HEK293 (cell line): ENCODE results near the gene TSC22D3.
A peak's percentile ranks its signal among the peaks of the same experiment; 100 is the strongest.

Experiments used
- KLF10 ChIP-seq: fragments of 450-650 bp; IDR thresholded peaks from 2 replicates; pipeline ENCODE4 v1.5.1; 2018; ENCODE audit warnings: missing biosample characterization, mild to moderate bottlenecking, missing genetic modification characterization
- OVOL3 ChIP-seq: fragments of 450-650 bp; formaldehyde crosslinking; IDR thresholded peaks from 2 replicates; pipeline ENCODE4 v1.5.1; 2016; ENCODE audit warnings: missing biosample characterization, missing genetic modification characterization
- SCRT1 ChIP-seq: fragments of 450-650 bp; formaldehyde crosslinking; IDR thresholded peaks from 2 replicates; pipeline ENCODE4 v1.5.1; 2016; ENCODE audit warnings: missing biosample characterization, missing genetic modification characterization, borderline replicate concordance
- SP3 ChIP-seq: fragments of 450-650 bp; formaldehyde crosslinking; IDR thresholded peaks from 2 replicates; pipeline ENCODE4 v1.5.1; 2016; ENCODE audit warnings: missing biosample characterization, missing genetic modification characterization
- SP7 ChIP-seq: fragments of 450-650 bp; formaldehyde crosslinking; IDR thresholded peaks from 2 replicates; pipeline ENCODE4 v1.5.1; 2016; ENCODE audit warnings: missing biosample characterization, missing genetic modification characterization
- WT1 ChIP-seq: fragments of 450-650 bp; formaldehyde crosslinking; IDR thresholded peaks from 2 replicates; pipeline ENCODE4 v1.5.1; 2016; ENCODE audit warnings: missing biosample characterization, missing genetic modification characterization
- ZBTB11 ChIP-seq: fragments of 450-650 bp; formaldehyde crosslinking; conservative IDR thresholded peaks from 2 replicates; pipeline ENCODE4 v1.5.1; 2016; ENCODE audit warnings: low read depth, missing biosample characterization, missing genetic modification characterization
- ZBTB21 ChIP-seq: fragments of 450-650 bp; formaldehyde crosslinking; IDR thresholded peaks from 2 replicates; pipeline ENCODE4 v1.5.1; 2017; ENCODE audit warnings: missing biosample characterization, missing genetic modification characterization
- ZFP69B ChIP-seq: fragments of 450-650 bp; formaldehyde crosslinking; IDR thresholded peaks from 2 replicates; pipeline ENCODE4 v1.5.1; 2016; ENCODE audit warnings: missing biosample characterization, missing genetic modification characterization
- ZNF121 ChIP-seq: fragments of 450-650 bp; formaldehyde crosslinking; IDR thresholded peaks from 2 replicates; pipeline ENCODE4 v1.5.1; 2016; ENCODE audit warnings: missing biosample characterization, missing genetic modification characterization
- ZNF132 ChIP-seq: fragments of 450-650 bp; formaldehyde crosslinking; IDR thresholded peaks from 2 replicates; pipeline ENCODE4 v1.5.1; 2017; ENCODE audit warnings: missing biosample characterization, missing genetic modification characterization, borderline replicate concordance
- ZNF148 ChIP-seq: fragments of 450-650 bp; formaldehyde crosslinking; IDR thresholded peaks from 2 replicates; pipeline ENCODE4 v1.5.0; 2017; ENCODE audit warnings: missing biosample characterization, missing genetic modification characterization, borderline replicate concordance
- ZNF2 ChIP-seq: fragments of 450-650 bp; formaldehyde crosslinking; IDR thresholded peaks from 2 replicates; pipeline ENCODE4 v1.5.1; 2016; ENCODE audit warnings: missing biosample characterization, missing genetic modification characterization
- ZNF221 ChIP-seq: fragments of 450-650 bp; formaldehyde crosslinking; IDR thresholded peaks from 2 replicates; pipeline ENCODE4 v1.5.1; 2017; ENCODE audit warnings: missing biosample characterization, missing genetic modification characterization, borderline replicate concordance
- ZNF248 ChIP-seq: fragments of 450-650 bp; formaldehyde crosslinking; IDR thresholded peaks from 2 replicates; pipeline ENCODE4 v1.5.1; 2017; ENCODE audit warnings: missing biosample characterization, missing genetic modification characterization
- ZNF324 ChIP-seq: fragments of 450-650 bp; formaldehyde crosslinking; IDR thresholded peaks from 2 replicates; pipeline ENCODE4 v1.5.1; 2016; ENCODE audit warnings: missing biosample characterization, missing genetic modification characterization
- ZNF423 ChIP-seq: fragments of 450-650 bp; formaldehyde crosslinking; IDR thresholded peaks from 2 replicates; pipeline ENCODE4 v1.5.1; 2016; ENCODE audit warnings: missing biosample characterization, missing genetic modification characterization
- ZNF426 ChIP-seq: fragments of 450-650 bp; formaldehyde crosslinking; IDR thresholded peaks from 2 replicates; pipeline ENCODE4 v1.5.1; 2017; ENCODE audit warnings: missing biosample characterization, missing genetic modification characterization, mild to moderate bottlenecking, inconsistent platforms, moderate library complexity
- ZNF510 ChIP-seq: fragments of 450-650 bp; formaldehyde crosslinking; IDR thresholded peaks from 2 replicates; pipeline ENCODE4 v1.5.1; 2018; ENCODE audit warnings: mild to moderate bottlenecking, missing genetic modification characterization, missing biosample characterization; ENCODE audit not compliant: insufficient replicate concordance
- ZNF530 ChIP-seq: fragments of 450-650 bp; formaldehyde crosslinking; IDR thresholded peaks from 2 replicates; pipeline ENCODE4 v1.5.1; 2016; ENCODE audit warnings: low read depth, missing biosample characterization, missing genetic modification characterization
- ZNF558 ChIP-seq: fragments of 450-650 bp; formaldehyde crosslinking; IDR thresholded peaks from 2 replicates; pipeline ENCODE4 v1.5.1; 2016; ENCODE audit warnings: missing biosample characterization, missing genetic modification characterization
- ZNF561 ChIP-seq: fragments of 450-650 bp; IDR thresholded peaks from 2 replicates; pipeline ENCODE4 v1.5.1; 2018; ENCODE audit warnings: missing biosample characterization, missing genetic modification characterization, borderline replicate concordance
- ZNF621 ChIP-seq: fragments of 450-650 bp; formaldehyde crosslinking; IDR thresholded peaks from 2 replicates; pipeline ENCODE4 v1.5.1; 2017; ENCODE audit warnings: missing biosample characterization, missing genetic modification characterization
- ZNF645 ChIP-seq: fragments of 450-650 bp; formaldehyde crosslinking; IDR thresholded peaks from 2 replicates; pipeline ENCODE4; 2016; ENCODE audit warnings: missing biosample characterization, missing genetic modification characterization
- ZNF777 ChIP-seq: fragments of 450-650 bp; formaldehyde crosslinking; IDR thresholded peaks from 2 replicates; pipeline ENCODE4 v1.5.1; 2017; ENCODE audit warnings: missing biosample characterization, missing genetic modification characterization, borderline replicate concordance
- ZNF792 ChIP-seq: fragments of 450-650 bp; formaldehyde crosslinking; IDR thresholded peaks from 2 replicates; pipeline ENCODE4 v1.5.1; 2016; ENCODE audit warnings: missing biosample characterization, missing genetic modification characterization
- ZNF843 ChIP-seq: fragments of 450-650 bp; formaldehyde crosslinking; IDR thresholded peaks from 2 replicates; pipeline ENCODE4 v1.5.1; 2016; ENCODE audit warnings: missing biosample characterization, missing genetic modification characterization
- TF ChIP-seq, protein P1 (sequence below): fragments of 450-650 bp; formaldehyde crosslinking; IDR thresholded peaks from 2 replicates; pipeline ENCODE4 v1.5.1; 2017; ENCODE audit warnings: missing biosample characterization, missing genetic modification characterization
- TF ChIP-seq, protein P2 (sequence below): fragments of 450-650 bp; formaldehyde crosslinking; IDR thresholded peaks from 2 replicates; pipeline ENCODE4 v1.5.1; 2016; ENCODE audit warnings: missing biosample characterization, missing genetic modification characterization

Gene TSC22D3

DNA sequence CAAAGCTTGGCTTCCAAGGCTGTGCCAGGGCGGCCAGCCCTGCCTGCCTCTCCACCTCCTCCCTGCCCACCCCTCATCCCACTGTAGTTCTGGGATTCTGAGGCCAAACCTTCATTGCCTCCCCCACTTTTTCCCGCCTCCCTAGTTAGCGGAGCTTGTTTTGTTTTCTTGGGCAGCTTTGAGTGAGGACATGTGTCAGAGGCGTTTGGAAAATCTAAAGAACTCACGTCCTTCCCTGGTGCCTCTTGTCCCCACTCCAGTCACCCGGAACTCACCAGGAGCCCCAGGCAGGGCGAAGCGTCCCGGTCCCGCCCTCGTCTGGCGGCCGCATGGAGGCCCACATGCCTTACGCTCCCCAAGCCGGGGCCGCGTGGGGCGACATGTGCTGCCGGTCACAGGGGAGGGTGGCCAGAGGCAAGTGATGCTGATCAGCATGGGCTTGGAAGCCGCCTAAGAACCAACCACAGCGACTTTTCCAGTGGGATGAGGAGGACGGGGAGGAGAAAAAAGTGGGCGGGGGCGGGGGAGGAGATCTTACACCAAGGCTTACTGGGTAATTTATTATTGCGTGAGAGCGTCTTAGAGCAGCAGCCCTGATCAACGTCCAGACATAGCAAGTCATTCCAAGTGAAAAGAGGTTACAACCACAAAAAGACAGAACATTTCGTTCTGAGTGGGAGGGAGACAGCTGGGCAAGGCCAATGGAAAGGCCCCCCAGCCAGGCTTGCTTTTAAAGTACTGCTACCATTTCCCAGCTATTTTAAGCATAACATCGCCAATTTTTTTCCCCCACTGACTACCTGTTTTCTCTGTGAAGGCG, 98.8 kb downstream of the TSC22D3 start (continued):
- TF ChIP-seq SP7 (tag by site-specific recombination) (peak; percentile 62; the same call in 1 of the 2 replicates), ZNF121 (tag by site-specific recombination) (no peak), ZFP69B (tag by site-specific recombination) (peak; percentile 23; the same call in 1 of the 2 replicates), ZNF777 (tag by site-specific recombination) (no peak), ZNF426 (tag by site-specific recombination) (no peak), ZNF530 (tag by site-specific recombination) (no peak), ZNF843 (0 out of 2 replicates have a peak, but pooled peaks have one; percentile 35), ZNF645 (no peak), ZNF221 (no peak), KLF10 (tag by site-specific recombination) (peak; percentile 69; the same call in 1 of the 2 replicates), ZBTB11 (tag by site-specific recombination) (no peak), ZNF558 (no peak), ZNF510 (no peak), ZNF148 (tag by site-specific recombination) (no peak), SCRT1 (tag by site-specific recombination) (no peak), ZNF423 (tag by site-specific recombination) (no peak), ZNF561 (tag by site-specific recombination) (0 out of 2 replicates have a peak, but pooled peaks have one; percentile 30), SP3 (peak; percentile 85), ZBTB21 (tag by site-specific recombination) (no peak), ZNF792 (tag by site-specific recombination) (no peak), ZNF132 (no peak), OVOL3 (tag by site-specific recombination) (no peak), ZNF248 (tag by site-specific recombination) (no peak), WT1 (tag by site-specific recombination) (peak; percentile 58), ZNF324 (no peak; the same call in 1 of the 2 replicates), ZNF621 (tag by site-specific recombination) (no peak), ZNF2 (tag by site-specific recombination) (no peak)
- TF ChIP-seq, protein P1, sequence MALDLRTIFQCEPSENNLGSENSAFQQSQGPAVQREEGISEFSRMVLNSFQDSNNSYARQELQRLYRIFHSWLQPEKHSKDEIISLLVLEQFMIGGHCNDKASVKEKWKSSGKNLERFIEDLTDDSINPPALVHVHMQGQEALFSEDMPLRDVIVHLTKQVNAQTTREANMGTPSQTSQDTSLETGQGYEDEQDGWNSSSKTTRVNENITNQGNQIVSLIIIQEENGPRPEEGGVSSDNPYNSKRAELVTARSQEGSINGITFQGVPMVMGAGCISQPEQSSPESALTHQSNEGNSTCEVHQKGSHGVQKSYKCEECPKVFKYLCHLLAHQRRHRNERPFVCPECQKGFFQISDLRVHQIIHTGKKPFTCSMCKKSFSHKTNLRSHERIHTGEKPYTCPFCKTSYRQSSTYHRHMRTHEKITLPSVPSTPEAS (tag by site-specific recombination), result no peak
- TF ChIP-seq, protein P2, sequence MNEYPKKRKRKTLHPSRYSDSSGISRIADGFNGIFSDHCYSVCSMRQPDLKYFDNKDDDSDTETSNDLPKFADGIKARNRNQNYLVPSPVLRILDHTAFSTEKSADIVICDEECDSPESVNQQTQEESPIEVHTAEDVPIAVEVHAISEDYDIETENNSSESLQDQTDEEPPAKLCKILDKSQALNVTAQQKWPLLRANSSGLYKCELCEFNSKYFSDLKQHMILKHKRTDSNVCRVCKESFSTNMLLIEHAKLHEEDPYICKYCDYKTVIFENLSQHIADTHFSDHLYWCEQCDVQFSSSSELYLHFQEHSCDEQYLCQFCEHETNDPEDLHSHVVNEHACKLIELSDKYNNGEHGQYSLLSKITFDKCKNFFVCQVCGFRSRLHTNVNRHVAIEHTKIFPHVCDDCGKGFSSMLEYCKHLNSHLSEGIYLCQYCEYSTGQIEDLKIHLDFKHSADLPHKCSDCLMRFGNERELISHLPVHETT (tag by site-specific recombination), result no peak
